D721Med (cell line): ENCODE results near the gene EPHB6.

Experiments used
- DNase-seq: peaks from one replicate; pipeline ENCODE4 v3.0.0; 2011; ENCODE audit warnings: low spot score; ENCODE audit not compliant: insufficient read length
- FAIRE-seq: peaks from 2 replicates; lab custom pipeline; 2011; peaks lifted over from hg19 to GRCh38; lab: Jason Lieb, UNC
- TF ChIP-seq, protein P1 (sequence below): IDR thresholded peaks from 2 replicates; pipeline ENCODE4 v1.5.1; 2012; ENCODE audit warnings: mild to moderate bottlenecking, control low read depth; ENCODE audit not compliant: insufficient read depth; ENCODE audit errors: missing control alignments

Gene EPHB6

DNA sequence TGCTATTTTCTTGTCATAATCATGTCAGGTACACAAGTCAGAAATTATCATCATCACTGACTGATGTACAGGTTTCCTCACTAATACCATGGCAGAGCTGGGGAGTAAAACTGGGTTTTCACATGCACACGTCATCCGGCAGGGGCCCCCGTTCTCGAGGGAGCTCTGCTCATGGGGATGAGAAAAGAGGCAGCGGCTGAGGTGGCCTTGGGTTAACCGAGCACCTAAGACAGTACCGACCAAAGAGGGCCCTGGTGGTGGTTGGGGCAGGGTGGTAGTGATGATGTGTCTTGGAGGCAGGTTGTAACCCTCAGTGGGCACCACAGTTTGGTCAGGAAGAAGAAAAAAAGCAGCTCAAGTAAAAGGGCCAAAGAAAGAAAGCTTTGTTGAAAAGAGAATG is 42.8 kb downstream of the EPHB6 start:
- FAIRE-seq (no peak), DNase-seq (no peak)
- TF ChIP-seq, protein P1, sequence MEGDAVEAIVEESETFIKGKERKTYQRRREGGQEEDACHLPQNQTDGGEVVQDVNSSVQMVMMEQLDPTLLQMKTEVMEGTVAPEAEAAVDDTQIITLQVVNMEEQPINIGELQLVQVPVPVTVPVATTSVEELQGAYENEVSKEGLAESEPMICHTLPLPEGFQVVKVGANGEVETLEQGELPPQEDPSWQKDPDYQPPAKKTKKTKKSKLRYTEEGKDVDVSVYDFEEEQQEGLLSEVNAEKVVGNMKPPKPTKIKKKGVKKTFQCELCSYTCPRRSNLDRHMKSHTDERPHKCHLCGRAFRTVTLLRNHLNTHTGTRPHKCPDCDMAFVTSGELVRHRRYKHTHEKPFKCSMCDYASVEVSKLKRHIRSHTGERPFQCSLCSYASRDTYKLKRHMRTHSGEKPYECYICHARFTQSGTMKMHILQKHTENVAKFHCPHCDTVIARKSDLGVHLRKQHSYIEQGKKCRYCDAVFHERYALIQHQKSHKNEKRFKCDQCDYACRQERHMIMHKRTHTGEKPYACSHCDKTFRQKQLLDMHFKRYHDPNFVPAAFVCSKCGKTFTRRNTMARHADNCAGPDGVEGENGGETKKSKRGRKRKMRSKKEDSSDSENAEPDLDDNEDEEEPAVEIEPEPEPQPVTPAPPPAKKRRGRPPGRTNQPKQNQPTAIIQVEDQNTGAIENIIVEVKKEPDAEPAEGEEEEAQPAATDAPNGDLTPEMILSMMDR: no peak

GRCh38 chr7:142898377-142899170 is 43.7 kb downstream of the EPHB6 start:
- TF ChIP-seq, protein P1: no peak
- FAIRE-seq (no peak), DNase-seq (no peak)

GRCh38 chr7:142899661-142900060 is 44.8 kb downstream of the EPHB6 start:
- FAIRE-seq (no peak), DNase-seq (no peak)
- TF ChIP-seq, protein P1: no peak

GRCh38 chr7:142901426-142902259 is 46.8 kb downstream of the EPHB6 start:
- DNase-seq (no peak), FAIRE-seq (no peak)
- TF ChIP-seq, protein P1: no peak

DNA sequence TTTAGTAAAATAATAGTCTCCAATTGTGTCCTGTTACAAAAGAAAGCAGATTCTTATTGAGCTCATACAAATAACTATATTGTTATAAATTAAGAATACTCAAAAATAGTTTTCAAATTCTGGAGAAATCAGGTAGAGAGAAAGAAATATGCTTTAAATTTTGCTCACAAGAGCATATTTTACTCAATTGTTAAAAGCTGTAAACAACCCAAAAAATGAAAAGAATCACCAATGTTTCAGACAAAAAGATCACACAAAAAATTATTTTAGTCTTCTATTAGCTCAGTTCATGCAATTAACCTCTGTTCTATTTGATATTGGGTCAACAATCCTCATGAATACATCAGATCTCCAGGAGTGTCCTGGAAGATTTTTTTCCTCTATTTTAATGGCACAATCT is 49.3 kb downstream of the EPHB6 start:
- TF ChIP-seq, protein P1: no peak
- DNase-seq (no peak), FAIRE-seq (no peak)

DNA sequence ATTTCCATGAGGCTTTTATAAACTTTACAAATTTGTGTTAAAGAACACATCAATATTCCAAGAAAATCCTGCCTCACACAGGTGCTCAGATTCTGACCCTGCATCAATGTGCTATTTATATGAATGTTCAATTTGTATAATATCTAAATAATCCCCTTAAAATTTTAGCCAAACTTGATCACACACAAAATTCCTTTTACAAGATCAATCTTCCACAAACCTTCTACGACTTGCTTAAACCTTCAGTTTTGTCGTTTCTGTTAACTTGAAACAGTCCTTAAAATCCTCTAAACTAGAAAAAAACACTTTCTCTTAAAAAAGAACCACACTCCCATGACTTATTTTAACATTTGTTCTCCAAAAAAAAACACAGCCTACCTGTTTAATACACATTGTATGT is 50.9 kb downstream of the EPHB6 start:
- FAIRE-seq (no peak), DNase-seq (no peak)
- TF ChIP-seq, protein P1: no peak
